ENCODE results near the gene PLXNA4. TPM values are rescaled to one million over a fixed set of nuclear protein-coding genes. Genes with fewer than 3 reads are reported as not detected.

Gene PLXNA4
- total RNA-seq, 1 experiment from 2014 or later = 1.0 TPM

- no peak for TF ChIP-seq EZH2 (IDR thresholded peaks at IDR 0.05; ENCODE audit: low read depth)
- no peak for TF ChIP-seq CTCF (conservative IDR thresholded peaks at IDR 0.05)
- Histone ChIP-seq H2AFZ (no peak overlapping the region), H3K27ac (no peak overlapping the region), H3K79me2 (ENCODE audit: low read depth) (no peaks in the 10 kb centered on the region), H3K9me2 (ENCODE audit: insufficient read depth) (no peaks in the 10 kb centered on the region), H3K36me3 (ENCODE audit: low read depth) (no peaks in the 10 kb centered on the region), H3K4me2 (no peak overlapping the region), H3F3A (ENCODE audit: insufficient read depth, low read depth) (no peaks in the 10 kb centered on the region), H3K4me3 (no peak overlapping the region), H4K20me1 (ENCODE audit: insufficient read depth) (no peaks in the 10 kb centered on the region), H3K9me3 (ENCODE audit: insufficient read depth, low read depth) (no peaks in the 10 kb centered on the region), H3K4me1 (replicated peaks; ENCODE audit: insufficient read depth) (no peaks in the 10 kb centered on the region), H3K27me3 (ENCODE audit: insufficient read depth, low read depth) (peaks cover 22% of the 10 kb centered on the region)
- POLR2A ChIA-PET (ENCODE audit: unreplicated experiment) = no interaction called here
- intact Hi-C loops (cut with micrococcal nuclease; ENCODE audit: unreplicated experiment) = no loop called here
- no TSS peak for BruUV-seq (replicated peaks)
- CTCF ChIA-PET = interaction anchor here (0.6 kb wide), 1 partner anchor 1824 kb away, joined by 3 read pairs; no protein-coding TSS in a partner anchor
- no peak for DNase-seq
Observed at GRCh38 chr7:132152131-132152889, 424.0 kb downstream of the PLXNA4 start.

- Histone ChIP-seq H3K27ac (no peak overlapping the region), H3K79me2 (ENCODE audit: low read depth) (no peaks in the 10 kb centered on the region), H3K9me2 (ENCODE audit: insufficient read depth) (no peaks in the 10 kb centered on the region), H3K4me3 (no peak overlapping the region), H3F3A (ENCODE audit: insufficient read depth, low read depth) (peaks cover 7% of the 10 kb centered on the region), H3K9me3 (ENCODE audit: insufficient read depth, low read depth) (no peaks in the 10 kb centered on the region), H2AFZ (no peak overlapping the region), H3K4me1 (replicated peaks; ENCODE audit: insufficient read depth) (0 out of 2 replicates have a peak, but pooled peaks cover 8% of the 10 kb centered on the region), H4K20me1 (ENCODE audit: insufficient read depth) (no peaks in the 10 kb centered on the region), H3K27me3 (ENCODE audit: insufficient read depth, low read depth) (0 out of 2 replicates have a peak, but pooled peaks cover 6% of the 10 kb centered on the region), H3K36me3 (ENCODE audit: low read depth) (no peaks in the 10 kb centered on the region), H3K4me2 (no peak overlapping the region)
- intact Hi-C loops (cut with micrococcal nuclease; ENCODE audit: unreplicated experiment) = no loop called here
- DNase-seq = no peak
- CTCF ChIA-PET = no interaction called here
- POLR2A ChIA-PET (ENCODE audit: unreplicated experiment) = no interaction called here
- no TSS peak for BruUV-seq (replicated peaks)
- TF ChIP-seq CTCF (conservative IDR thresholded peaks at IDR 0.05) (no peak), EZH2 (IDR thresholded peaks at IDR 0.05; ENCODE audit: low read depth) (no peak)
Observed at GRCh38 chr7:132150711-132151110, 425.6 kb downstream of the PLXNA4 start.

GRCh38 chr7:132149436-132150304 is 426.6 kb downstream of the PLXNA4 start:
- no peak overlapping the region for H3K27ac ChIP-seq
- BruUV-seq (replicated peaks) = no TSS peak

More at GRCh38 chr7:132149436-132150304, 426.6 kb downstream of the PLXNA4 start:
- intact Hi-C loops (cut with micrococcal nuclease; ENCODE audit: unreplicated experiment) = no loop called here
- Histone ChIP-seq H3K4me3 (no peak overlapping the region), H3K4me2 (no peak overlapping the region), H2AFZ (no peak overlapping the region), H3K79me2 (ENCODE audit: low read depth) (no peaks in the 10 kb centered on the region), H4K20me1 (ENCODE audit: insufficient read depth) (no peaks in the 10 kb centered on the region), H3K4me1 (replicated peaks; ENCODE audit: insufficient read depth) (peaks cover 18% of the 10 kb centered on the region), H3K36me3 (ENCODE audit: low read depth) (no peaks in the 10 kb centered on the region), H3F3A (ENCODE audit: insufficient read depth, low read depth) (peaks cover 13% of the 10 kb centered on the region), H3K9me3 (ENCODE audit: insufficient read depth, low read depth) (no peaks in the 10 kb centered on the region), H3K27me3 (ENCODE audit: insufficient read depth, low read depth) (no peaks in the 10 kb centered on the region), H3K9me2 (ENCODE audit: insufficient read depth) (no peaks in the 10 kb centered on the region)
- CTCF ChIA-PET = no interaction called here
- POLR2A ChIA-PET (ENCODE audit: unreplicated experiment) = interaction anchor here (0.6 kb wide), 1 partner anchor 256 kb away, joined by 4 read pairs; no protein-coding TSS in a partner anchor
- no peak for TF ChIP-seq CTCF (conservative IDR thresholded peaks at IDR 0.05)
- no peak for TF ChIP-seq EZH2 (IDR thresholded peaks at IDR 0.05; ENCODE audit: low read depth)
- no peak for DNase-seq

All from PC-9 (cell line).